WTC11 (cell line): ENCODE results near the gene IL17RB. TPM values are rescaled to one million over a fixed set of nuclear protein-coding genes. Genes with fewer than 3 reads are reported as not detected.
A peak's percentile ranks its signal among the peaks of the same experiment; 100 is the strongest.

Source experiments
- ATAC-seq: fragments of 200-7000 bp; cut with Tn5 transposase; 2 replicates; pipeline ENCODE4 v1.10.0; 2021; ENCODE audit warnings: mild to moderate bottlenecking, moderate library complexity
- CTCF ChIA-PET: fragments of 300-600 bp; sonication (Branson Sonifier 250); formaldehyde crosslinking; loops from one replicate; lab custom pipeline; 2021; ENCODE audit warnings: antibody characterized with exemption; lab: Charles Lee
- POLR2A ChIA-PET: fragments of 350-600 bp; sonication (Branson Sonifier 250); formaldehyde crosslinking; loops from one replicate; lab custom pipeline; 2021; ENCODE audit warnings: antibody characterized with exemption; lab: Charles Lee
- DNase-seq: peaks from one replicate; pipeline ENCODE4 v3.0.0; 2021; ENCODE audit warnings: low spot score
- H3K27ac Mint-ChIP-seq: 2 replicates; pipeline ENCODE4 v1.8.0; 2021; ENCODE audit warnings: mixed read lengths
- H3K27me3 Mint-ChIP-seq: 2 replicates; pipeline ENCODE4 v1.8.0; 2021; ENCODE audit warnings: low read depth, mild to moderate bottlenecking, moderate library complexity, mixed read lengths
- H3K36me3 Mint-ChIP-seq: 2 replicates; pipeline ENCODE4 v1.8.0; 2021; ENCODE audit warnings: mixed read lengths
- H3K4me1 Mint-ChIP-seq: 2 replicates; pipeline ENCODE4 v1.8.0; 2022; ENCODE audit warnings: mixed read lengths
- H3K4me3 Mint-ChIP-seq: 2 replicates; pipeline ENCODE4 v1.8.0; 2021; ENCODE audit warnings: mild to moderate bottlenecking, moderate library complexity, mixed read lengths
- H3K9me3 Mint-ChIP-seq: 2 replicates; pipeline ENCODE4 v1.8.0; 2021; ENCODE audit warnings: mixed read lengths
- ATF1 ChIP-seq: sonication (generic); formaldehyde crosslinking; IDR thresholded peaks from 2 replicates; pipeline ENCODE4 v1.8.1; 2023; ENCODE audit warnings: mild to moderate bottlenecking, moderate library complexity, missing genetic modification reagents
- CBFB ChIP-seq: sonication (generic); formaldehyde crosslinking; IDR thresholded peaks from 2 replicates; pipeline ENCODE4 v1.8.1; 2022; ENCODE audit warnings: mild to moderate bottlenecking, low read depth, missing genetic modification reagents
- CREM ChIP-seq: sonication (generic); formaldehyde crosslinking; IDR thresholded peaks from 2 replicates; pipeline ENCODE4 v1.8.1; 2022; ENCODE audit warnings: mild to moderate bottlenecking, missing genetic modification reagents, moderate library complexity
- HMGA2 ChIP-seq: fragments of 250-450 bp; sonication (Bioruptor Pico); IDR thresholded peaks from 2 replicates; pipeline ENCODE4 v1.4.0; 2021; ENCODE audit warnings: mild to moderate bottlenecking, moderate library complexity
- JUN ChIP-seq: sonication (generic); formaldehyde crosslinking; IDR thresholded peaks from 2 replicates; pipeline ENCODE4 v1.8.0; 2023; ENCODE audit warnings: mild to moderate bottlenecking, missing genetic modification reagents
- KAT7 ChIP-seq: sonication (generic); formaldehyde crosslinking; IDR thresholded peaks from 2 replicates; pipeline ENCODE4 v1.8.1; 2023; ENCODE audit warnings: missing genetic modification reagents, mild to moderate bottlenecking, borderline replicate concordance
- MLX ChIP-seq: sonication (generic); formaldehyde crosslinking; IDR thresholded peaks from 2 replicates; pipeline ENCODE4 v1.8.1; 2023; ENCODE audit warnings: mild to moderate bottlenecking, missing genetic modification reagents, moderate library complexity
- NFATC4 ChIP-seq: fragments of 250-450 bp; sonication (Bioruptor Pico); IDR thresholded peaks from 2 replicates; pipeline ENCODE4 v1.9.0; 2021; ENCODE audit warnings: mild to moderate bottlenecking
- NFYB ChIP-seq: sonication (generic); formaldehyde crosslinking; conservative IDR thresholded peaks from 2 replicates; pipeline ENCODE4 v1.8.0; 2022; ENCODE audit warnings: low read depth, missing genetic modification reagents
- NR3C1 ChIP-seq: sonication (generic); formaldehyde crosslinking; conservative IDR thresholded peaks from 2 replicates; pipeline ENCODE4 v1.8.1; 2023; ENCODE audit warnings: low read depth, mild to moderate bottlenecking, missing genetic modification reagents
- PRRX2 ChIP-seq: fragments of 250-450 bp; sonication (Bioruptor Pico); IDR thresholded peaks from 2 replicates; pipeline ENCODE4 v1.8.0; 2021; ENCODE audit warnings: mild to moderate bottlenecking
- RELA ChIP-seq: sonication (generic); formaldehyde crosslinking; IDR thresholded peaks from 2 replicates; pipeline ENCODE4 v1.8.1; 2022; ENCODE audit warnings: missing genetic modification reagents, mild to moderate bottlenecking, borderline replicate concordance
- RORB ChIP-seq: fragments of 250-450 bp; sonication (Bioruptor Pico); IDR thresholded peaks from 2 replicates; pipeline ENCODE4 v1.9.0; 2021; ENCODE audit warnings: mild to moderate bottlenecking
- SMAD4 ChIP-seq: sonication (generic); formaldehyde crosslinking; IDR thresholded peaks from 2 replicates; pipeline ENCODE4 v1.8.0; 2022; ENCODE audit warnings: mild to moderate bottlenecking, missing genetic modification reagents
- SOX15 ChIP-seq: fragments of 250-450 bp; sonication (Bioruptor Pico); IDR thresholded peaks from 2 replicates; pipeline ENCODE4 v1.9.0; 2021; ENCODE audit warnings: mild to moderate bottlenecking
- ZNF416 ChIP-seq: fragments of 250-450 bp; sonication (Bioruptor Pico); IDR thresholded peaks from 2 replicates; pipeline ENCODE4 v1.9.0; 2021; ENCODE audit warnings: mild to moderate bottlenecking, inconsistent platforms
- ZNF423 ChIP-seq: fragments of 250-450 bp; sonication (Bioruptor Pico); IDR thresholded peaks from 2 replicates; pipeline ENCODE4 v2.1.2; 2022; ENCODE audit warnings: mild to moderate bottlenecking, moderate library complexity
- ZSCAN18 ChIP-seq: fragments of 250-450 bp; sonication (Bioruptor Pico); IDR thresholded peaks from 2 replicates; pipeline ENCODE4 v2.1.2; 2022; ENCODE audit warnings: mild to moderate bottlenecking, moderate library complexity
- total RNA-seq: library from RNA; stranded (reverse); gene quantifications from 3 replicates; pipeline ENCODE4 v1.2.3, GENCODE V29; 2021
- TF ChIP-seq, protein P1 (sequence below): sonication (generic); formaldehyde crosslinking; IDR thresholded peaks from 2 replicates; pipeline ENCODE4 v1.8.0; 2023; ENCODE audit warnings: mild to moderate bottlenecking, missing genetic modification reagents
- TF ChIP-seq, protein P2 (sequence below): sonication (generic); formaldehyde crosslinking; IDR thresholded peaks from 2 replicates; pipeline ENCODE4 v1.8.1; 2023; ENCODE audit warnings: mild to moderate bottlenecking, missing genetic modification reagents
- TF ChIP-seq, protein P3 (sequence below): sonication (generic); formaldehyde crosslinking; IDR thresholded peaks from 2 replicates; pipeline ENCODE4 v1.8.0; 2022; ENCODE audit warnings: mild to moderate bottlenecking, missing genetic modification reagents
- TF ChIP-seq, protein P4 (sequence below): sonication (generic); formaldehyde crosslinking; IDR thresholded peaks from 2 replicates; pipeline ENCODE4 v1.8.0; 2023; ENCODE audit warnings: missing genetic modification reagents

IL17RB gene
- total RNA-seq, 1 experiment from 2014 or later, result 5.6 TPM

GRCh38 chr3:53888232-53888631 lies 41.9 kb downstream of the IL17RB start (continued):
- TF ChIP-seq JUN (CRISPR knock-in tag) (no peak), CREM (CRISPR knock-in tag) (no peak), SOX15 (CRISPR knock-in tag) (no peak), RORB (no peak), CBFB (CRISPR knock-in tag) (no peak), MLX (CRISPR knock-in tag) (no peak), SMAD4 (no peak)
- TF ChIP-seq, protein P1, sequence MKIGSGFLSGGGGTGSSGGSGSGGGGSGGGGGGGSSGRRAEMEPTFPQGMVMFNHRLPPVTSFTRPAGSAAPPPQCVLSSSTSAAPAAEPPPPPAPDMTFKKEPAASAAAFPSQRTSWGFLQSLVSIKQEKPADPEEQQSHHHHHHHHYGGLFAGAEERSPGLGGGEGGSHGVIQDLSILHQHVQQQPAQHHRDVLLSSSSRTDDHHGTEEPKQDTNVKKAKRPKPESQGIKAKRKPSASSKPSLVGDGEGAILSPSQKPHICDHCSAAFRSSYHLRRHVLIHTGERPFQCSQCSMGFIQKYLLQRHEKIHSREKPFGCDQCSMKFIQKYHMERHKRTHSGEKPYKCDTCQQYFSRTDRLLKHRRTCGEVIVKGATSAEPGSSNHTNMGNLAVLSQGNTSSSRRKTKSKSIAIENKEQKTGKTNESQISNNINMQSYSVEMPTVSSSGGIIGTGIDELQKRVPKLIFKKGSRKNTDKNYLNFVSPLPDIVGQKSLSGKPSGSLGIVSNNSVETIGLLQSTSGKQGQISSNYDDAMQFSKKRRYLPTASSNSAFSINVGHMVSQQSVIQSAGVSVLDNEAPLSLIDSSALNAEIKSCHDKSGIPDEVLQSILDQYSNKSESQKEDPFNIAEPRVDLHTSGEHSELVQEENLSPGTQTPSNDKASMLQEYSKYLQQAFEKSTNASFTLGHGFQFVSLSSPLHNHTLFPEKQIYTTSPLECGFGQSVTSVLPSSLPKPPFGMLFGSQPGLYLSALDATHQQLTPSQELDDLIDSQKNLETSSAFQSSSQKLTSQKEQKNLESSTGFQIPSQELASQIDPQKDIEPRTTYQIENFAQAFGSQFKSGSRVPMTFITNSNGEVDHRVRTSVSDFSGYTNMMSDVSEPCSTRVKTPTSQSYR, result no peak

- Mint-ChIP-seq H3K27ac (peak overlapping the region; percentile 99), H3K27me3 (peaks cover 13% of the 10 kb centered on the region), H3K9me3 (no peaks in the 10 kb centered on the region), H3K36me3 (peaks cover 12% of the 10 kb centered on the region)
- no peak for DNase-seq
- TF ChIP-seq, protein P2, sequence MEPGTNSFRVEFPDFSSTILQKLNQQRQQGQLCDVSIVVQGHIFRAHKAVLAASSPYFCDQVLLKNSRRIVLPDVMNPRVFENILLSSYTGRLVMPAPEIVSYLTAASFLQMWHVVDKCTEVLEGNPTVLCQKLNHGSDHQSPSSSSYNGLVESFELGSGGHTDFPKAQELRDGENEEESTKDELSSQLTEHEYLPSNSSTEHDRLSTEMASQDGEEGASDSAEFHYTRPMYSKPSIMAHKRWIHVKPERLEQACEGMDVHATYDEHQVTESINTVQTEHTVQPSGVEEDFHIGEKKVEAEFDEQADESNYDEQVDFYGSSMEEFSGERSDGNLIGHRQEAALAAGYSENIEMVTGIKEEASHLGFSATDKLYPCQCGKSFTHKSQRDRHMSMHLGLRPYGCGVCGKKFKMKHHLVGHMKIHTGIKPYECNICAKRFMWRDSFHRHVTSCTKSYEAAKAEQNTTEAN, result no peak
- no peak for TF ChIP-seq ATF1 (CRISPR knock-in tag)
- no peak for TF ChIP-seq KAT7 (CRISPR knock-in tag)
- no peak for TF ChIP-seq PRRX2 (CRISPR knock-in tag)
- TF ChIP-seq, all 79 proteins: peak for 0
- ChIA-PET POLR2A (interaction anchor here (1.3 to 1.5 kb wide), 2 partner anchors 9 to 244 kb away, joined by 3 to 6 read pairs; partner anchors contain the start of gene ACTR8), CTCF (interaction anchor here (0.9 to 1.6 kb wide), 5 partner anchors 8 to 147 kb away, joined by 3 to 4 read pairs (median 3); no protein-coding TSS in a partner anchor)
- ATAC-seq, result no peak
- peaks cover 23% of the 10 kb centered on the region for H3K4me1 Mint-ChIP-seq
- peak overlapping the region; percentile 93 for H3K4me3 Mint-ChIP-seq
Measured at GRCh38 chr3:53890726-53891475, 44.5 kb downstream of the IL17RB start.

- H3K36me3 Mint-ChIP-seq, result peaks cover 12% of the 10 kb centered on the region
- H3K27ac Mint-ChIP-seq, result peak within 1 kb of the TSS; percentile 99
- ChIA-PET POLR2A (interaction anchor here (0.8 to 1.5 kb wide), 5 partner anchors 10 to 244 kb away, joined by 3 to 6 read pairs (median 3); partner anchors contain the start of gene ACTR8), CTCF (interaction anchor here (0.6 to 1.6 kb wide), 7 partner anchors 9 to 513 kb away, joined by 3 to 6 read pairs (median 3); no protein-coding TSS in a partner anchor)
- DNase-seq (peak; percentile 97), ATAC-seq (peak; percentile 99)
- peak within 1 kb of the TSS; percentile 93 for H3K4me3 Mint-ChIP-seq
- H3K4me1 Mint-ChIP-seq, result peaks cover 23% of the 10 kb centered on the region
- H3K27me3 Mint-ChIP-seq, result peaks cover 18% of the 10 kb centered on the region
- H3K9me3 Mint-ChIP-seq, result no peaks in the 10 kb centered on the region
- TF ChIP-seq RORB (no peak), ZSCAN18 (CRISPR knock-in tag) (no peak), NFATC4 (CRISPR knock-in tag) (no peak), HMGA2 (no peak), NFYB (CRISPR knock-in tag) (peak; percentile 46; the same call in 1 of the 2 replicates), ZNF416 (CRISPR knock-in tag) (no peak), NR3C1 (CRISPR knock-in tag) (no peak), ZNF423 (CRISPR knock-in tag) (no peak), RELA (CRISPR knock-in tag) (0 out of 2 replicates have a peak, but pooled peaks have one; percentile 26)
- TF ChIP-seq, protein P3, sequence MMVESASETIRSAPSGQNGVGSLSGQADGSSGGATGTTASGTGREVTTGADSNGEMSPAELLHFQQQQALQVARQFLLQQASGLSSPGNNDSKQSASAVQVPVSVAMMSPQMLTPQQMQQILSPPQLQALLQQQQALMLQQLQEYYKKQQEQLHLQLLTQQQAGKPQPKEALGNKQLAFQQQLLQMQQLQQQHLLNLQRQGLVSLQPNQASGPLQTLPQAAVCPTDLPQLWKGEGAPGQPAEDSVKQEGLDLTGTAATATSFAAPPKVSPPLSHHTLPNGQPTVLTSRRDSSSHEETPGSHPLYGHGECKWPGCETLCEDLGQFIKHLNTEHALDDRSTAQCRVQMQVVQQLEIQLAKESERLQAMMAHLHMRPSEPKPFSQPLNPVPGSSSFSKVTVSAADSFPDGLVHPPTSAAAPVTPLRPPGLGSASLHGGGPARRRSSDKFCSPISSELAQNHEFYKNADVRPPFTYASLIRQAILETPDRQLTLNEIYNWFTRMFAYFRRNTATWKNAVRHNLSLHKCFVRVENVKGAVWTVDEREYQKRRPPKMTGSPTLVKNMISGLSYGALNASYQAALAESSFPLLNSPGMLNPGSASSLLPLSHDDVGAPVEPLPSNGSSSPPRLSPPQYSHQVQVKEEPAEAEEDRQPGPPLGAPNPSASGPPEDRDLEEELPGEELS (CRISPR knock-in tag), result no peak; the same call in 1 of the 2 replicates
- TF ChIP-seq, protein P4, sequence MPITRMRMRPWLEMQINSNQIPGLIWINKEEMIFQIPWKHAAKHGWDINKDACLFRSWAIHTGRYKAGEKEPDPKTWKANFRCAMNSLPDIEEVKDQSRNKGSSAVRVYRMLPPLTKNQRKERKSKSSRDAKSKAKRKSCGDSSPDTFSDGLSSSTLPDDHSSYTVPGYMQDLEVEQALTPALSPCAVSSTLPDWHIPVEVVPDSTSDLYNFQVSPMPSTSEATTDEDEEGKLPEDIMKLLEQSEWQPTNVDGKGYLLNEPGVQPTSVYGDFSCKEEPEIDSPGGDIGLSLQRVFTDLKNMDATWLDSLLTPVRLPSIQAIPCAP, result no peak
Measured at GRCh38 chr3:53891497-53892285, 45.3 kb downstream of the IL17RB start, which contains the start of gene SELENOK. SELENOK (minus strand) TSS chr3:53891859.
